ENCODE results near the gene FMC1.

FMC1 gene

GRCh38 chr7:139389091-139389490, 48.0 kb downstream of the FMC1 start:
- TF ChIP-seq CTCF (conservative IDR thresholded peaks at IDR 0.05; ENCODE audit: low read length) (no peak), EZH2phosphoT487 (IDR thresholded peaks at IDR 0.05; ENCODE audit: borderline replicate concordance) (no peak)
- Histone ChIP-seq H3K9ac (ENCODE audit: low read depth, low read length, poor library complexity, severe bottlenecking) (no peak overlapping the region), H4K20me1 (ENCODE audit: insufficient read depth, low read length, poor library complexity, severe bottlenecking) (peaks cover 62% of the 10 kb centered on the region), H3F3A (ENCODE audit: low read depth) (no peaks in the 10 kb centered on the region), H3K27me3 (ENCODE audit: insufficient read depth, low read length, poor library complexity, severe bottlenecking) (no peaks in the 10 kb centered on the region), H3K4me1 (ENCODE audit: insufficient read depth, low read length, poor library complexity, severe bottlenecking) (no peaks in the 10 kb centered on the region), H3K79me2 (ENCODE audit: insufficient read depth, low read length) (peaks cover 93% of the 10 kb centered on the region), H3K9me2 (replicated peaks; ENCODE audit: low read depth, low read length) (no peaks in the 10 kb centered on the region), H3K36me3 (ENCODE audit: insufficient read depth, low read length) (peaks cover 77% of the 10 kb centered on the region), H3K4me3 (ENCODE audit: low read length, poor library complexity, severe bottlenecking) (no peak overlapping the region), H3K9me3 (ENCODE audit: insufficient read depth, low read depth, low read length) (no peaks in the 10 kb centered on the region), H2AFZ (ENCODE audit: low read length) (no peak overlapping the region), H3K4me2 (ENCODE audit: low read depth, low read length, poor library complexity, severe bottlenecking) (no peak overlapping the region)

GRCh38 chr7:139389774-139390173, 48.6 kb downstream of the FMC1 start:
- Histone ChIP-seq H2AFZ (ENCODE audit: low read length) (no peak overlapping the region), H3K9ac (ENCODE audit: low read depth, low read length, poor library complexity, severe bottlenecking) (no peak overlapping the region), H3K4me1 (ENCODE audit: insufficient read depth, low read length, poor library complexity, severe bottlenecking) (no peaks in the 10 kb centered on the region), H3K4me3 (ENCODE audit: low read length, poor library complexity, severe bottlenecking) (no peak overlapping the region), H3F3A (ENCODE audit: low read depth) (no peaks in the 10 kb centered on the region), H4K20me1 (ENCODE audit: insufficient read depth, low read length, poor library complexity, severe bottlenecking) (peaks cover 58% of the 10 kb centered on the region), H3K36me3 (ENCODE audit: insufficient read depth, low read length) (peaks cover 77% of the 10 kb centered on the region), H3K79me2 (ENCODE audit: insufficient read depth, low read length) (peaks cover 93% of the 10 kb centered on the region), H3K4me2 (ENCODE audit: low read depth, low read length, poor library complexity, severe bottlenecking) (no peak overlapping the region), H3K9me3 (ENCODE audit: insufficient read depth, low read depth, low read length) (no peaks in the 10 kb centered on the region), H3K9me2 (replicated peaks; ENCODE audit: low read depth, low read length) (no peaks in the 10 kb centered on the region), H3K27me3 (ENCODE audit: insufficient read depth, low read length, poor library complexity, severe bottlenecking) (no peaks in the 10 kb centered on the region)
- TF ChIP-seq CTCF (conservative IDR thresholded peaks at IDR 0.05; ENCODE audit: low read length) (no peak), EZH2phosphoT487 (IDR thresholded peaks at IDR 0.05; ENCODE audit: borderline replicate concordance) (no peak)

GRCh38 chr7:139393621-139394211, 52.6 kb downstream of the FMC1 start:
- H3K9me3 ChIP-seq (ENCODE audit: insufficient read depth, low read depth, low read length): no peaks in the 10 kb centered on the region
- H3K79me2 ChIP-seq (ENCODE audit: insufficient read depth, low read length): peaks cover 90% of the 10 kb centered on the region
- H3K27me3 ChIP-seq (ENCODE audit: insufficient read depth, low read length, poor library complexity, severe bottlenecking): no peaks in the 10 kb centered on the region
- H2AFZ ChIP-seq (ENCODE audit: low read length): no peak overlapping the region
- no peaks in the 10 kb centered on the region for H3K4me1 ChIP-seq (ENCODE audit: insufficient read depth, low read length, poor library complexity, severe bottlenecking)
- H3K9ac ChIP-seq (ENCODE audit: low read depth, low read length, poor library complexity, severe bottlenecking): no peak overlapping the region
- peaks cover 69% of the 10 kb centered on the region for H4K20me1 ChIP-seq (ENCODE audit: insufficient read depth, low read length, poor library complexity, severe bottlenecking)
- no peaks in the 10 kb centered on the region for H3K9me2 ChIP-seq (replicated peaks; ENCODE audit: low read depth, low read length)
- H3K4me3 ChIP-seq (ENCODE audit: low read length, poor library complexity, severe bottlenecking): no peak overlapping the region
- H3K36me3 ChIP-seq (ENCODE audit: insufficient read depth, low read length): peaks cover 73% of the 10 kb centered on the region
- H3F3A ChIP-seq (ENCODE audit: low read depth): no peaks in the 10 kb centered on the region
- no peak for TF ChIP-seq CTCF (conservative IDR thresholded peaks at IDR 0.05; ENCODE audit: low read length)
- no peak for TF ChIP-seq EZH2phosphoT487 (IDR thresholded peaks at IDR 0.05; ENCODE audit: borderline replicate concordance)
- H3K4me2 ChIP-seq (ENCODE audit: low read depth, low read length, poor library complexity, severe bottlenecking): no peak overlapping the region
